Natural killer cell (primary cell): ENCODE results near the gene STEAP1B. TPM values are rescaled to one million over a fixed set of nuclear protein-coding genes. Genes with fewer than 3 reads are reported as not detected.

Source experiments
- ATAC-seq, 3 donors: fragments of 150-1000 bp in 2 of 3; fragments of 200-7000 bp in 1 of 3; cut with Tn5 transposase; 1 replicate in 1 of 3; 2 replicates in 2 of 3; pipeline ENCODE4 v1.10.0; 2021; ENCODE audit warnings: mild to moderate bottlenecking in 2 of 3, moderate library complexity in 2 of 3
- DNase-seq, 2 donors: peaks; one replicate each; pipeline versions ENCODE4 v3.0.0 to v3.0.0-alpha.2; 2013 to 2021; ENCODE audit warnings: mixed read lengths in 1 of 2
- H3K27ac ChIP-seq: one replicate; pipeline ENCODE4 v1.5.1; 2013; ENCODE audit warnings: mild to moderate bottlenecking, low read length
- H3K27me3 ChIP-seq: one replicate; pipeline ENCODE4 v1.6.1; 2013; ENCODE audit warnings: low read length; ENCODE audit not compliant: control insufficient read depth, insufficient read depth
- H3K36me3 ChIP-seq: one replicate; pipeline ENCODE4 v1.6.1; 2013; ENCODE audit warnings: low read length; ENCODE audit not compliant: control insufficient read depth, insufficient read depth
- H3K4me1 ChIP-seq: one replicate; pipeline ENCODE4 v1.6.1; 2013; ENCODE audit warnings: low read length; ENCODE audit not compliant: control insufficient read depth, insufficient read depth
- H3K4me3 ChIP-seq: one replicate; pipeline ENCODE4 v1.5.1; 2013; ENCODE audit warnings: low read length
- H3K9me3 ChIP-seq: one replicate; pipeline ENCODE4 v1.6.1; 2013; ENCODE audit warnings: low read length; ENCODE audit not compliant: control insufficient read depth, insufficient read depth
- H3K27ac Mint-ChIP-seq, 2 donors: one replicate each; pipeline ENCODE4 v1.8.0; 2022; ENCODE audit warnings: mild to moderate bottlenecking in 2 of 2, mixed read lengths in 2 of 2, moderate library complexity in 1 of 2
- H3K27me3 Mint-ChIP-seq, 2 donors: one replicate each; pipeline ENCODE4 v1.8.0; 2022; ENCODE audit warnings: low read depth in 2 of 2, mixed read lengths in 2 of 2
- H3K36me3 Mint-ChIP-seq: one replicate; pipeline ENCODE4 v1.8.0; 2022; ENCODE audit warnings: mixed read lengths
- H3K4me1 Mint-ChIP-seq, 2 donors: one replicate each; pipeline ENCODE4 v1.8.0; 2022; ENCODE audit warnings: mixed read lengths in 2 of 2
- H3K4me3 Mint-ChIP-seq: one replicate; pipeline ENCODE4 v1.8.0; 2022; ENCODE audit warnings: mild to moderate bottlenecking, moderate library complexity, mixed read lengths
- H3K9me3 Mint-ChIP-seq, 2 donors: one replicate each; pipeline ENCODE4 v1.8.0; 2022; ENCODE audit warnings: mixed read lengths in 2 of 2
- WGBS: methylation state at CpG from one replicate; pipeline ENCODE4 v1.1.7; 2013; ENCODE audit warnings: missing lambda C conversion rate; ENCODE audit not compliant: insufficient coverage; 5-methylcytosine and 5-hydroxymethylcytosine counted together
- intact Hi-C: fragments of 100-400 bp; cut with micrococcal nuclease; formaldehyde crosslinking; loops from one replicate; pipeline ENCODE4 v1.14.2; 2022
- total RNA-seq, 4 donors: library from RNA; stranded (reverse); fragments of 120-200 nt in 1 of 4; gene quantifications; one replicate each; pipeline versions ENCODE4 v1.2.3 to v1.2.4, GENCODE V29; 2013 to 2022
- TF ChIP-seq, protein P1 (sequence below): fragments of 200-600 bp; IDR thresholded peaks from one replicate; pipeline ENCODE4 v1.8.0; 2022; ENCODE audit warnings: antibody characterized with exemption

The STEAP1B gene
- total RNA-seq, 3 donors from 2014 or later (not counting 1 experiment from before 2014, with no cell fraction given) = 0.31 TPM; not detected in 2

DNA sequence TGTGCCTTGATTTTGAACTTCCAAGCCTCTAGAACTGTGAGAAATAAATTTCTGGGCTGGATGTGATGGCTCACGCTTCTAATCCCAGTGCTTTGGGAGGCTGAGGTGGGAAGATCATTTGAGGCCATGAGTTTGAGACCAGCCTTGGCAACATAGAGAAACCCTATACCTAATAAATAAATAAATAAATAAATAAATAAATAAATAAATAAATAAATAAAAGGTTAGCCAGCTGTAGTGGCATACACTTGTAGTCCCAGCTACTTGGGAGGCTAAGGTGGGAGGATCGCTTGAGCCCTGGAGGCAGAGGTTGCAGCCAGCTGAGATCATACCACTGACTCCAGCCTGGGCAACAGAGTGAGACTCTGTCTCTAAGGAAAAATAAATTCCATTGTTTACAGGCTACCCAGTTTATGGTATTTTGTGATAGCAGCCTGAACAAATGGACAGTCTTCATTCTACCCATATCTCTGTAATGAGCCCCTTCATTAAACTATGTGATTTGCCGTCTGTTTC lies 67.7 kb downstream of the STEAP1B start:
- no peak for DNase-seq
- 100% methylated on average over 2 of the region's 3 CpGs for WGBS
- no peaks in the 10 kb centered on the region for H3K27me3 ChIP-seq
- Mint-ChIP-seq H3K27me3 (peaks cover 0 to 8% of the 10 kb centered on the region in 2 donors), H3K27ac (no peak overlapping the region), H3K4me1 (no peaks in the 10 kb centered on the region), H3K4me3 (no peak overlapping the region), H3K36me3 (no peaks in the 10 kb centered on the region), H3K9me3 (no peaks in the 10 kb centered on the region)
- H3K27ac ChIP-seq = no peak overlapping the region
- no peaks in the 10 kb centered on the region for H3K36me3 ChIP-seq
- H3K9me3 ChIP-seq = no peaks in the 10 kb centered on the region
- intact Hi-C loops = no loop called here
- H3K4me1 ChIP-seq = no peaks in the 10 kb centered on the region
- ATAC-seq = no peak
- TF ChIP-seq, protein P1, sequence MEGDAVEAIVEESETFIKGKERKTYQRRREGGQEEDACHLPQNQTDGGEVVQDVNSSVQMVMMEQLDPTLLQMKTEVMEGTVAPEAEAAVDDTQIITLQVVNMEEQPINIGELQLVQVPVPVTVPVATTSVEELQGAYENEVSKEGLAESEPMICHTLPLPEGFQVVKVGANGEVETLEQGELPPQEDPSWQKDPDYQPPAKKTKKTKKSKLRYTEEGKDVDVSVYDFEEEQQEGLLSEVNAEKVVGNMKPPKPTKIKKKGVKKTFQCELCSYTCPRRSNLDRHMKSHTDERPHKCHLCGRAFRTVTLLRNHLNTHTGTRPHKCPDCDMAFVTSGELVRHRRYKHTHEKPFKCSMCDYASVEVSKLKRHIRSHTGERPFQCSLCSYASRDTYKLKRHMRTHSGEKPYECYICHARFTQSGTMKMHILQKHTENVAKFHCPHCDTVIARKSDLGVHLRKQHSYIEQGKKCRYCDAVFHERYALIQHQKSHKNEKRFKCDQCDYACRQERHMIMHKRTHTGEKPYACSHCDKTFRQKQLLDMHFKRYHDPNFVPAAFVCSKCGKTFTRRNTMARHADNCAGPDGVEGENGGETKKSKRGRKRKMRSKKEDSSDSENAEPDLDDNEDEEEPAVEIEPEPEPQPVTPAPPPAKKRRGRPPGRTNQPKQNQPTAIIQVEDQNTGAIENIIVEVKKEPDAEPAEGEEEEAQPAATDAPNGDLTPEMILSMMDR = no peak
- H3K4me3 ChIP-seq = no peak overlapping the region

DNA sequence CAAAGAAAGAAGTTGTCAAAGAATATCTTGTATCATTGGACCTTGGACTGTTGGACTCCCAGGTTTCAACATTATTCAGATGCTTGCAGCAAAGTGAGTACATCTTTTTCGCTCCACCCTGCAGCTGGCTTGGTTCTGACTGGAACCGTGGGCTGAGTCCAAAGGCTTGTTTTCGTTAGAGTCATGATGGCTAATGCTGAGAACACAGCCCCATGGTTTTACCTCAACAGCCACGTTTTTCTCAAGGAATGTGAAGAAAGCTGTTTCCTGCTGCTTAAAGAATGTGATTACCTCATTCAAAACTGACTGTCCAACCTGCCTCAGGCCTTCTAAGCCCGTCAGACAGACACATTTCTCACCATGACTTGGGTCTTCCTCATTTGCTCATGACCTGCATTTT lies 69.5 kb downstream of the STEAP1B start:
- H3K4me1 ChIP-seq = no peaks in the 10 kb centered on the region
- Mint-ChIP-seq H3K4me1 (no peaks in the 10 kb centered on the region), H3K4me3 (no peak overlapping the region), H3K9me3 (no peaks in the 10 kb centered on the region), H3K27me3 (no peaks in the 10 kb centered on the region), H3K36me3 (no peaks in the 10 kb centered on the region), H3K27ac (no peak overlapping the region)
- intact Hi-C loops = no loop called here
- H3K27me3 ChIP-seq = no peaks in the 10 kb centered on the region
- ATAC-seq = no peak
- TF ChIP-seq, protein P1 = no peak
- no peaks in the 10 kb centered on the region for H3K9me3 ChIP-seq
- no peak overlapping the region for H3K4me3 ChIP-seq
- H3K36me3 ChIP-seq = no peaks in the 10 kb centered on the region
- no peak overlapping the region for H3K27ac ChIP-seq
- 84% methylated on average over 5 of the region's 5 CpGs for WGBS
- no peak for DNase-seq

DNA sequence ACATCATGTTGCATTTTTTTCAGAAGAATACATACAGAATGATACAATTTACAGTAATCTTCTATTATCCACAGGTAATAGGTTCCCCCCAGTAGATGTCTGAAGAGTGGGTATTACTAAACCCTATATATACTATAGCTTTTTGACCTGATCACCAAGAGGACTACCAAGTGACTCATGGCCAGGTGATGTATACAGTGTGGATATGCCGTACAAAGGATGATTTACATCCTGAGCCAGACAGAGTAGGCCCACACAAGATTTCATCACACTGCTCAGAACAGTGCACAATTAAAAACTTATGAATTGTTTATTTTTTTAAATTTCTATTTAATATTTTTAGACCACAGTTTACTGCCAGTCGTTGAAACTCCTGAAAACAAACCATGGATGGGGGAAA lies 70.6 kb downstream of the STEAP1B start:
- no peak for DNase-seq
- Histone ChIP-seq H3K27ac (no peak overlapping the region), H3K27me3 (no peaks in the 10 kb centered on the region), H3K4me1 (no peaks in the 10 kb centered on the region), H3K36me3 (no peaks in the 10 kb centered on the region), H3K9me3 (no peaks in the 10 kb centered on the region), H3K4me3 (no peak overlapping the region)
- Mint-ChIP-seq H3K36me3 (no peaks in the 10 kb centered on the region), H3K27me3 (no peaks in the 10 kb centered on the region), H3K9me3 (no peaks in the 10 kb centered on the region), H3K4me3 (no peak overlapping the region), H3K27ac (no peak overlapping the region), H3K4me1 (no peaks in the 10 kb centered on the region)
- intact Hi-C loops = no loop called here
- TF ChIP-seq, protein P1 = no peak
- ATAC-seq = no peak
- 83% methylated on average over 1 of the region's 2 CpGs for WGBS

DNA sequence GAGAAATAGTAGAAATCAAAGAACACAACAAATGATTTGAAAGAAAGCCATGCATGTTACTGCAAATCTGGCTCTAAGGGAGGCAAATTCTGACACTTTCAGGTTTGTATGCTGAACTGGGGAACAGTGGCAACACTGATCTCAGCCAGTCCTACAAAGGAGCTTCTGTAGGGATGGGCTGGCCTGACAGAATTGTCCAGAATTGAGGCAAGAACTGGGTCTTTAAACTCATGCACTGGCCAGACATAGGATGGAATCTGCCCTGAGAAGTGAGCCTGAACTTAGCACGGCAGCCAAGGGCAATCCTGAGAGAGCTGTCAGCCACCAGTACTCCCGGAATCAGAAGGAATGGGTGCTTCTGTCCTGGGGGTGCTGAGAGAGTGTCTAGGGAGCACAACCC lies 72.1 kb downstream of the STEAP1B start:
- DNase-seq (no peak), ATAC-seq (no peak)
- H3K4me1 Mint-ChIP-seq = no peaks in the 10 kb centered on the region
- H3K4me3 ChIP-seq = no peak overlapping the region
- WGBS = 94% methylated on average over 2 of the region's 2 CpGs
- no peaks in the 10 kb centered on the region for H3K27me3 Mint-ChIP-seq
- no peak overlapping the region for H3K27ac Mint-ChIP-seq
- no peaks in the 10 kb centered on the region for H3K36me3 ChIP-seq
- intact Hi-C loops = no loop called here
- H3K27ac ChIP-seq = no peak overlapping the region
- H3K9me3 Mint-ChIP-seq = no peaks in the 10 kb centered on the region
- H3K27me3 ChIP-seq = no peaks in the 10 kb centered on the region
- H3K4me3 Mint-ChIP-seq = no peak overlapping the region
- no peaks in the 10 kb centered on the region for H3K36me3 Mint-ChIP-seq
- no peaks in the 10 kb centered on the region for H3K9me3 ChIP-seq
- TF ChIP-seq, protein P1 = no peak
- H3K4me1 ChIP-seq = no peaks in the 10 kb centered on the region
